OCI-LY3 (cell line): ENCODE data around the gene MAPK13.

Source experiments
- H2AFZ ChIP-seq: fragments of 200-600, 300-600 bp; shearing (Covaris generic); 2 replicates; pipeline ENCODE4 v1.6.0; 2014; ENCODE audit warnings: antibody characterized with exemption, low read depth, low read length
- H3K27ac ChIP-seq: fragments of 200-600, 300-600 bp; sonication (generic); 2 replicates; pipeline ENCODE4 v1.5.1; 2014; ENCODE audit warnings: mild to moderate bottlenecking, low read length, moderate library complexity, mixed read lengths
- H3K27me3 ChIP-seq: fragments of 200-600, 300-600 bp; sonication (generic); 2 replicates; pipeline ENCODE4 v1.6.1; 2014; ENCODE audit warnings: low read depth, low read length, mixed read lengths
- H3K36me3 ChIP-seq: fragments of 200-600, 300-600 bp; sonication (generic); replicated peaks from 2 replicates; pipeline ENCODE3; 2014; ENCODE audit warnings: low read depth, low read length, mixed read lengths
- H3K4me1 ChIP-seq: fragments of 300-600, 200-600 bp; sonication (generic); 2 replicates; pipeline ENCODE4 v1.6.1; 2014; ENCODE audit warnings: low read length, mixed read lengths
- H3K4me2 ChIP-seq: fragments of 200-600, 300-600 bp; sonication (generic); 2 replicates; pipeline ENCODE4 v1.6.1; 2014; ENCODE audit warnings: low read length, mixed read lengths
- H3K4me3 ChIP-seq: fragments of 300-600, 200-600 bp; sonication (generic); 2 replicates; pipeline ENCODE4 v1.5.1; 2014; ENCODE audit warnings: antibody characterized with exemption, mild to moderate bottlenecking, low read length, moderate library complexity
- H3K79me2 ChIP-seq: fragments of 300-600, 200-600 bp; shearing (Covaris generic); 2 replicates; pipeline ENCODE4 v1.6.1; 2014; ENCODE audit warnings: mild to moderate bottlenecking, low read length, mixed read lengths
- H3K9ac ChIP-seq: fragments of 300-600, 200-600 bp; shearing (Covaris generic); 2 replicates; pipeline ENCODE4 v1.6.0; 2014; ENCODE audit warnings: mild to moderate bottlenecking, low read length, moderate library complexity
- H3K9me3 ChIP-seq: fragments of 200-600, 300-600 bp; shearing (Covaris generic); 2 replicates; pipeline ENCODE4 v1.6.1; 2014; ENCODE audit warnings: low read length, mixed read lengths; ENCODE audit not compliant: insufficient read depth
- H4K20me1 ChIP-seq: fragments of 200-600, 300-600 bp; sonication (generic); 2 replicates; pipeline ENCODE4 v1.6.1; 2016; ENCODE audit warnings: low read length, mixed read lengths; ENCODE audit not compliant: insufficient read depth
- CTCF ChIP-seq: fragments of 200-600, 300-600 bp; sonication (generic); IDR thresholded peaks from 2 replicates; pipeline ENCODE4 v1.5.1; 2014; ENCODE audit warnings: antibody characterized with exemption, low read length, low read depth
- EZH2phosphoT487 ChIP-seq: fragments of 200-600 bp; shearing (Covaris generic); IDR thresholded peaks from 2 replicates; pipeline ENCODE4 v1.6.1; 2018; ENCODE audit warnings: antibody characterized with exemption, mixed run types, low read depth

Gene MAPK13

GRCh38 chr6:36126121-36126520 is 4.2 kb upstream of the MAPK13 start:
- no peak overlapping the region for H3K4me2 ChIP-seq
- no peak overlapping the region for H2AFZ ChIP-seq
- peaks cover 16% of the 10 kb centered on the region for H3K4me1 ChIP-seq
- H3K27me3 ChIP-seq, result peaks cover 3% of the 10 kb centered on the region; the same call in 1 of the 2 replicates
- H3K9me3 ChIP-seq, result no peaks in the 10 kb centered on the region
- H3K36me3 ChIP-seq, result no peaks in the 10 kb centered on the region
- H3K79me2 ChIP-seq, result no peaks in the 10 kb centered on the region
- H3K9ac ChIP-seq, result no peak overlapping the region
- H3K27ac ChIP-seq, result no peak overlapping the region
- H4K20me1 ChIP-seq, result no peaks in the 10 kb centered on the region
- H3K4me3 ChIP-seq, result no peak overlapping the region
- no peak for TF ChIP-seq EZH2phosphoT487
- TF ChIP-seq CTCF, result no peak

GRCh38 chr6:36126553-36127458 is 3.5 kb upstream of the MAPK13 start:
- no peak overlapping the region for H3K4me3 ChIP-seq
- H2AFZ ChIP-seq, result no peak overlapping the region
- TF ChIP-seq EZH2phosphoT487 (no peak), CTCF (no peak)
- H3K27ac ChIP-seq, result no peak overlapping the region
- no peaks in the 10 kb centered on the region for H3K79me2 ChIP-seq
- no peaks in the 10 kb centered on the region for H4K20me1 ChIP-seq
- H3K9me3 ChIP-seq, result no peaks in the 10 kb centered on the region
- H3K36me3 ChIP-seq, result no peaks in the 10 kb centered on the region
- H3K9ac ChIP-seq, result no peak overlapping the region
- no peak overlapping the region for H3K4me2 ChIP-seq
- peaks cover 3% of the 10 kb centered on the region; the same call in 1 of the 2 replicates for H3K27me3 ChIP-seq
- peaks cover 18% of the 10 kb centered on the region for H3K4me1 ChIP-seq

GRCh38 chr6:36127462-36128016 is 2.8 kb upstream of the MAPK13 start:
- no peak overlapping the region for H3K4me2 ChIP-seq

More at GRCh38 chr6:36127462-36128016, 2.8 kb upstream of the MAPK13 start:
- Histone ChIP-seq H3K27ac (no peak overlapping the region), H3K79me2 (no peaks in the 10 kb centered on the region), H3K4me3 (no peak overlapping the region), H3K9me3 (no peaks in the 10 kb centered on the region), H3K36me3 (no peaks in the 10 kb centered on the region), H2AFZ (no peak overlapping the region), H3K4me1 (peaks cover 24% of the 10 kb centered on the region), H3K27me3 (peaks cover 3% of the 10 kb centered on the region; the same call in 1 of the 2 replicates), H3K9ac (no peak overlapping the region), H4K20me1 (no peaks in the 10 kb centered on the region)
- TF ChIP-seq CTCF, result no peak
- no peak for TF ChIP-seq EZH2phosphoT487
